Activated CD4-positive, alpha-beta T cell treated with anti-CD3 and anti-CD28 coated beads, Interleukin-2, amount 10 ng/mL, durations not matched to agents 7 days and 5 days (primary cell): ENCODE data around the gene NTM. TPM values are rescaled to one million over a fixed set of nuclear protein-coding genes. Genes with fewer than 3 reads are reported as not detected.

Source experiments
- CTCF ChIA-PET: fragments of 350-600 bp; sonication (Branson Sonifier 250); formaldehyde crosslinking; loops from one replicate; lab custom pipeline; 2021; ENCODE audit warnings: antibody characterized with exemption; lab: Charles Lee
- POLR2A ChIA-PET: fragments of 350-600 bp; sonication (Branson Sonifier 250); formaldehyde crosslinking; loops from one replicate; lab custom pipeline; 2021; ENCODE audit warnings: antibody characterized with exemption; lab: Charles Lee
- DNase-seq: peaks from one replicate; pipeline ENCODE4 v3.0.0-alpha.2; 2020
- H3K27ac Mint-ChIP-seq: one replicate; pipeline ENCODE4 v1.8.0; 2021; ENCODE audit warnings: mild to moderate bottlenecking, moderate library complexity, mixed read lengths
- H3K27me3 Mint-ChIP-seq: one replicate; pipeline ENCODE4 v1.8.0; 2021; ENCODE audit warnings: mixed read lengths
- H3K36me3 Mint-ChIP-seq: one replicate; pipeline ENCODE4 v1.8.0; 2021; ENCODE audit warnings: low read depth, mixed read lengths
- H3K4me1 Mint-ChIP-seq: one replicate; pipeline ENCODE4 v1.8.0; 2021; ENCODE audit warnings: mixed read lengths
- H3K4me3 Mint-ChIP-seq: one replicate; pipeline ENCODE4 v1.8.0; 2021; ENCODE audit warnings: mild to moderate bottlenecking, moderate library complexity, mixed read lengths
- H3K9me3 Mint-ChIP-seq: one replicate; pipeline ENCODE4 v1.8.0; 2021; ENCODE audit warnings: mixed read lengths
- total RNA-seq, 2 experiments: library from RNA; stranded (reverse); gene quantifications; one replicate each; pipeline ENCODE4 v1.2.3, GENCODE V29; 2021

Gene NTM
- total RNA-seq, 2 experiments from 2014 or later, result not detected

- no peaks in the 10 kb centered on the region for H3K36me3 Mint-ChIP-seq
- no peak overlapping the region for H3K4me3 Mint-ChIP-seq
- CTCF ChIA-PET, result no interaction called here
- no peak for DNase-seq
- peaks cover 10% of the 10 kb centered on the region for H3K9me3 Mint-ChIP-seq
- no peaks in the 10 kb centered on the region for H3K27me3 Mint-ChIP-seq
- POLR2A ChIA-PET, result no interaction called here
- no peak overlapping the region for H3K27ac Mint-ChIP-seq
- H3K4me1 Mint-ChIP-seq, result no peaks in the 10 kb centered on the region
Observed at GRCh38 chr11:132226522-132226921, 856.1 kb downstream of the NTM start.

- Mint-ChIP-seq H3K27me3 (no peaks in the 10 kb centered on the region), H3K9me3 (peaks cover 2% of the 10 kb centered on the region), H3K4me1 (no peaks in the 10 kb centered on the region), H3K4me3 (no peak overlapping the region), H3K36me3 (no peaks in the 10 kb centered on the region), H3K27ac (no peak overlapping the region)
- ChIA-PET POLR2A (no interaction called here), CTCF (no interaction called here)
- DNase-seq, result no peak
Observed at GRCh38 chr11:132228746-132229325, 858.4 kb downstream of the NTM start.

GRCh38 chr11:132231656-132232347 lies 861.4 kb downstream of the NTM start:
- no peaks in the 10 kb centered on the region for H3K27me3 Mint-ChIP-seq
- no peaks in the 10 kb centered on the region for H3K4me1 Mint-ChIP-seq
- H3K9me3 Mint-ChIP-seq, result peaks cover 5% of the 10 kb centered on the region
- H3K4me3 Mint-ChIP-seq, result no peak overlapping the region
- no peaks in the 10 kb centered on the region for H3K36me3 Mint-ChIP-seq
- DNase-seq, result no peak
- CTCF ChIA-PET, result no interaction called here
- POLR2A ChIA-PET, result no interaction called here
- no peak overlapping the region for H3K27ac Mint-ChIP-seq

GRCh38 chr11:132234878-132235277 lies 864.5 kb downstream of the NTM start:
- ChIA-PET CTCF (no interaction called here), POLR2A (no interaction called here)
- no peaks in the 10 kb centered on the region for H3K4me1 Mint-ChIP-seq
- H3K36me3 Mint-ChIP-seq, result no peaks in the 10 kb centered on the region
- DNase-seq, result no peak
- H3K4me3 Mint-ChIP-seq, result no peak overlapping the region
- H3K27me3 Mint-ChIP-seq, result no peaks in the 10 kb centered on the region
- H3K9me3 Mint-ChIP-seq, result peaks cover 3% of the 10 kb centered on the region
- no peak overlapping the region for H3K27ac Mint-ChIP-seq

GRCh38 chr11:132237781-132238180 lies 867.4 kb downstream of the NTM start:
- ChIA-PET CTCF (no interaction called here), POLR2A (no interaction called here)
- no peak overlapping the region for H3K27ac Mint-ChIP-seq
- H3K27me3 Mint-ChIP-seq, result no peaks in the 10 kb centered on the region
- H3K9me3 Mint-ChIP-seq, result peaks cover 5% of the 10 kb centered on the region
- no peak for DNase-seq
- H3K4me3 Mint-ChIP-seq, result no peak overlapping the region
- no peaks in the 10 kb centered on the region for H3K36me3 Mint-ChIP-seq
- H3K4me1 Mint-ChIP-seq, result no peaks in the 10 kb centered on the region

- DNase-seq, result no peak
Observed at GRCh38 chr11:132238331-132238866, 868.0 kb downstream of the NTM start.

GRCh38 chr11:132240374-132240773 lies 870.0 kb downstream of the NTM start:
- Mint-ChIP-seq H3K36me3 (no peaks in the 10 kb centered on the region), H3K4me3 (no peak overlapping the region), H3K27me3 (no peaks in the 10 kb centered on the region), H3K27ac (no peak overlapping the region), H3K4me1 (no peaks in the 10 kb centered on the region), H3K9me3 (peaks cover 3% of the 10 kb centered on the region)
- no peak for DNase-seq
- ChIA-PET POLR2A (no interaction called here), CTCF (no interaction called here)

More at GRCh38 chr11:132238331-132238866, 868.0 kb downstream of the NTM start:
- H3K4me3 Mint-ChIP-seq, result no peak overlapping the region
- H3K4me1 Mint-ChIP-seq, result no peaks in the 10 kb centered on the region
- no peaks in the 10 kb centered on the region for H3K27me3 Mint-ChIP-seq
- H3K9me3 Mint-ChIP-seq, result peaks cover 5% of the 10 kb centered on the region
- CTCF ChIA-PET, result no interaction called here
- no peaks in the 10 kb centered on the region for H3K36me3 Mint-ChIP-seq
- H3K27ac Mint-ChIP-seq, result no peak overlapping the region
- POLR2A ChIA-PET, result no interaction called here

GRCh38 chr11:132242632-132243031 lies 872.2 kb downstream of the NTM start:
- POLR2A ChIA-PET, result no interaction called here
- H3K36me3 Mint-ChIP-seq, result no peaks in the 10 kb centered on the region
- no peak for DNase-seq
- H3K4me3 Mint-ChIP-seq, result no peak overlapping the region
- peaks cover 2% of the 10 kb centered on the region for H3K9me3 Mint-ChIP-seq
- no peaks in the 10 kb centered on the region for H3K4me1 Mint-ChIP-seq
- CTCF ChIA-PET, result no interaction called here
- H3K27ac Mint-ChIP-seq, result no peak overlapping the region
- H3K27me3 Mint-ChIP-seq, result no peaks in the 10 kb centered on the region

- Mint-ChIP-seq H3K9me3 (peaks cover 2% of the 10 kb centered on the region), H3K27ac (no peak overlapping the region), H3K36me3 (no peaks in the 10 kb centered on the region), H3K4me3 (no peak overlapping the region), H3K4me1 (no peaks in the 10 kb centered on the region), H3K27me3 (no peaks in the 10 kb centered on the region)
- no peak for DNase-seq
- CTCF ChIA-PET, result interaction anchor here (0.5 kb wide), 1 partner anchor 1212 kb away, joined by 3 read pairs; no protein-coding TSS in a partner anchor
- POLR2A ChIA-PET, result no interaction called here
Observed at GRCh38 chr11:132244846-132245245, 874.4 kb downstream of the NTM start.

GRCh38 chr11:132245403-132246385 lies 875.3 kb downstream of the NTM start:
- H3K27me3 Mint-ChIP-seq, result no peaks in the 10 kb centered on the region
- H3K4me3 Mint-ChIP-seq, result no peak overlapping the region
- no peak overlapping the region for H3K27ac Mint-ChIP-seq
- ChIA-PET CTCF (no interaction called here), POLR2A (no interaction called here)
- no peaks in the 10 kb centered on the region for H3K9me3 Mint-ChIP-seq
- DNase-seq, result no peak
- no peaks in the 10 kb centered on the region for H3K4me1 Mint-ChIP-seq
- H3K36me3 Mint-ChIP-seq, result no peaks in the 10 kb centered on the region

- H3K36me3 Mint-ChIP-seq, result no peaks in the 10 kb centered on the region
- H3K27ac Mint-ChIP-seq, result no peak overlapping the region
- H3K9me3 Mint-ChIP-seq, result no peaks in the 10 kb centered on the region
- ChIA-PET POLR2A (interaction anchor here (0.6 kb wide), 1 partner anchor 629 kb away, joined by 3 read pairs; no protein-coding TSS in a partner anchor), CTCF (no interaction called here)
- no peaks in the 10 kb centered on the region for H3K4me1 Mint-ChIP-seq
- no peak overlapping the region for H3K4me3 Mint-ChIP-seq
- no peak for DNase-seq
- no peaks in the 10 kb centered on the region for H3K27me3 Mint-ChIP-seq
Observed at GRCh38 chr11:132248580-132248979, 878.2 kb downstream of the NTM start.

GRCh38 chr11:132249256-132249655 lies 878.8 kb downstream of the NTM start:
- Mint-ChIP-seq H3K4me1 (no peaks in the 10 kb centered on the region), H3K9me3 (no peaks in the 10 kb centered on the region), H3K27me3 (no peaks in the 10 kb centered on the region), H3K27ac (no peak overlapping the region), H3K36me3 (no peaks in the 10 kb centered on the region), H3K4me3 (no peak overlapping the region)
- ChIA-PET CTCF (no interaction called here), POLR2A (no interaction called here)
- DNase-seq, result no peak

- CTCF ChIA-PET, result no interaction called here
- Mint-ChIP-seq H3K4me1 (no peaks in the 10 kb centered on the region), H3K9me3 (no peaks in the 10 kb centered on the region), H3K27me3 (no peaks in the 10 kb centered on the region), H3K27ac (no peak overlapping the region), H3K36me3 (no peaks in the 10 kb centered on the region), H3K4me3 (no peak overlapping the region)
- POLR2A ChIA-PET, result no interaction called here
- DNase-seq, result no peak
Observed at GRCh38 chr11:132251061-132251460, 880.6 kb downstream of the NTM start.
